DOHH2 (cell line): ENCODE data around the gene PCSK5.

ENCODE experiments used
- H3F3A ChIP-seq: fragments of 200-600 bp; sonication (generic), shearing (Covaris generic); 2 replicates; pipeline ENCODE4 v1.6.0; 2016; ENCODE audit warnings: antibody characterized with exemption, mild to moderate bottlenecking; ENCODE audit not compliant: control insufficient read depth, insufficient read depth
- H3K27ac ChIP-seq: fragments of 200-600 bp; sonication (generic); 2 replicates; pipeline ENCODE4 v1.5.1; 2014; ENCODE audit warnings: low read depth, mild to moderate bottlenecking, low read length, moderate library complexity
- H3K27me3 ChIP-seq: fragments of 200-600 bp; sonication (generic); 2 replicates; pipeline ENCODE4 v1.6.1; 2014; ENCODE audit warnings: mild to moderate bottlenecking, low read length, mixed read lengths; ENCODE audit not compliant: control insufficient read depth
- H3K36me3 ChIP-seq: fragments of 200-600 bp; sonication (generic); 2 replicates; pipeline ENCODE4 v1.6.1; 2014; ENCODE audit warnings: mild to moderate bottlenecking, low read length, moderate library complexity, mixed read lengths; ENCODE audit not compliant: control insufficient read depth
- H3K4me1 ChIP-seq: fragments of 200-600 bp; sonication (generic); 2 replicates; pipeline ENCODE4 v1.6.1; 2014; ENCODE audit warnings: mild to moderate bottlenecking, low read length, mixed read lengths; ENCODE audit not compliant: control insufficient read depth
- H3K4me2 ChIP-seq: fragments of 200-600 bp; sonication (generic); 2 replicates; pipeline ENCODE4 v1.6.0; 2014; ENCODE audit warnings: mild to moderate bottlenecking, low read length, moderate library complexity
- H3K4me3 ChIP-seq: fragments of 200-600 bp; sonication (generic); 2 replicates; pipeline ENCODE4 v1.5.1; 2014; ENCODE audit warnings: mild to moderate bottlenecking, low read length, mixed read lengths
- H3K79me2 ChIP-seq: fragments of 200-600 bp; sonication (generic); 2 replicates; pipeline ENCODE4 v1.6.1; 2014; ENCODE audit warnings: mild to moderate bottlenecking, low read length, mixed read lengths; ENCODE audit not compliant: control insufficient read depth
- H3K9me2 ChIP-seq: fragments of 200-600 bp; sonication (generic); replicated peaks from 2 replicates; pipeline ENCODE4 v1.6.1; 2014; ENCODE audit warnings: mild to moderate bottlenecking, low read length, mixed read lengths; ENCODE audit not compliant: control insufficient read depth
- H3K9me3 ChIP-seq: fragments of 200-600 bp; sonication (generic); 2 replicates; pipeline ENCODE4 v1.6.1; 2014; ENCODE audit warnings: antibody characterized with exemption, low read length, mixed read lengths; ENCODE audit not compliant: control insufficient read depth, insufficient read depth
- H4K20me1 ChIP-seq: fragments of 200-600 bp; sonication (generic); 2 replicates; pipeline ENCODE4 v1.6.0; 2014; ENCODE audit warnings: low read depth, mild to moderate bottlenecking, antibody characterized with exemption, low read length, moderate library complexity; ENCODE audit not compliant: control insufficient read depth, insufficient read depth
- EZH2phosphoT487 ChIP-seq: fragments of 200-600 bp; sonication (generic); IDR thresholded peaks from 2 replicates; pipeline ENCODE4 v1.6.1; 2017; ENCODE audit warnings: borderline replicate concordance, mild to moderate bottlenecking, antibody characterized with exemption, low read length, moderate library complexity, mixed read lengths
- TF ChIP-seq, protein P1 (sequence below): fragments of 200-600 bp; sonication (generic); IDR thresholded peaks from one replicate; pipeline ENCODE4 v1.5.1; 2014; ENCODE audit warnings: antibody characterized with exemption, mild to moderate bottlenecking, low read depth, low read length; ENCODE audit not compliant: poor library complexity, severe bottlenecking

The PCSK5 gene

DNA sequence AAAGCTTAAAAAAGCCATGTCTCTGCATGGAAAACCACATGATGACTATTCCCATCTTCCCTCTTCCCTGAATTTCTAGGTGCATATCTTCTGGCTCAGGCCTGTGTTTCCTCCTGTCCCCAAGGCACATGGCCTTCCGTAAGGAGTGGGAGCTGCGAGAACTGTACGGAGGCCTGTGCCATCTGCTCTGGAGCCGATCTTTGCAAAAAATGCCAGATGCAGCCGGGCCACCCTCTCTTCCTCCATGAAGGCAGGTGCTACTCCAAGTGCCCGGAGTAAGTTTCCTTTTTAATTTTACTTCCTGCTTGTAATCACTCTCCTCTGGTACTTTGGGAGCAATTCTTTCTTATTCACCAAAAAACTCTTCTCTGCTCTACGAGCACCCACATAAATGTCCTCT, 420.1 kb downstream of the PCSK5 start:
- no peaks in the 10 kb centered on the region for H3K9me2 ChIP-seq
- H3F3A ChIP-seq, result no peaks in the 10 kb centered on the region
- no peak overlapping the region for H3K4me3 ChIP-seq
- H3K9me3 ChIP-seq, result no peaks in the 10 kb centered on the region
- no peaks in the 10 kb centered on the region for H3K79me2 ChIP-seq
- H3K27me3 ChIP-seq, result no peaks in the 10 kb centered on the region
- no peak overlapping the region for H3K4me2 ChIP-seq
- H3K4me1 ChIP-seq, result no peaks in the 10 kb centered on the region
- TF ChIP-seq EZH2phosphoT487, result no peak
- TF ChIP-seq, protein P1, sequence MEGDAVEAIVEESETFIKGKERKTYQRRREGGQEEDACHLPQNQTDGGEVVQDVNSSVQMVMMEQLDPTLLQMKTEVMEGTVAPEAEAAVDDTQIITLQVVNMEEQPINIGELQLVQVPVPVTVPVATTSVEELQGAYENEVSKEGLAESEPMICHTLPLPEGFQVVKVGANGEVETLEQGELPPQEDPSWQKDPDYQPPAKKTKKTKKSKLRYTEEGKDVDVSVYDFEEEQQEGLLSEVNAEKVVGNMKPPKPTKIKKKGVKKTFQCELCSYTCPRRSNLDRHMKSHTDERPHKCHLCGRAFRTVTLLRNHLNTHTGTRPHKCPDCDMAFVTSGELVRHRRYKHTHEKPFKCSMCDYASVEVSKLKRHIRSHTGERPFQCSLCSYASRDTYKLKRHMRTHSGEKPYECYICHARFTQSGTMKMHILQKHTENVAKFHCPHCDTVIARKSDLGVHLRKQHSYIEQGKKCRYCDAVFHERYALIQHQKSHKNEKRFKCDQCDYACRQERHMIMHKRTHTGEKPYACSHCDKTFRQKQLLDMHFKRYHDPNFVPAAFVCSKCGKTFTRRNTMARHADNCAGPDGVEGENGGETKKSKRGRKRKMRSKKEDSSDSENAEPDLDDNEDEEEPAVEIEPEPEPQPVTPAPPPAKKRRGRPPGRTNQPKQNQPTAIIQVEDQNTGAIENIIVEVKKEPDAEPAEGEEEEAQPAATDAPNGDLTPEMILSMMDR, result no peak
- no peaks in the 10 kb centered on the region for H4K20me1 ChIP-seq
- H3K27ac ChIP-seq, result no peak overlapping the region
- no peaks in the 10 kb centered on the region for H3K36me3 ChIP-seq

DNA sequence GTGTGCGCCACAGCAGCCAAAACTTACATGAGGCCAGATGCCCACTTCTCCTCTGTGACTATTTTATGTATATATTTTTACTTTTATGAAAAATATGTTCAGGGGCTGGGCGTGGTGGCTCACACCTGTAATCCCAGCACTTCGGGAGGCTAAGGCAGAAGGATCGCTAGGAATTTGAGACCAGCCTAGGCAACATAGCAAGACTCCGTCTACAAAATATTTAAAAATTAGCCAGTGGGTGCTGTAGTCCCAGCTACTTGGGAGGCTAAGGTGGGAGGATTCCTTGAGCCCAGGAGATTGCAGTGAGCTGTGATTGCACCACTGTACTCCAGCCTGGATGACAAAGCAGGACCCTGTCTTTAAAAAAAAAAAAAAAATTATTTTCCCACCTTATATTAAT, 420.5 kb downstream of the PCSK5 start:
- Histone ChIP-seq H3K4me2 (no peak overlapping the region), H3K27ac (no peak overlapping the region), H3K9me2 (no peaks in the 10 kb centered on the region), H3K4me1 (no peaks in the 10 kb centered on the region), H3K4me3 (no peak overlapping the region), H3K79me2 (no peaks in the 10 kb centered on the region), H3K27me3 (no peaks in the 10 kb centered on the region), H4K20me1 (no peaks in the 10 kb centered on the region), H3F3A (no peaks in the 10 kb centered on the region), H3K36me3 (no peaks in the 10 kb centered on the region), H3K9me3 (no peaks in the 10 kb centered on the region)
- TF ChIP-seq, protein P1, result no peak
- no peak for TF ChIP-seq EZH2phosphoT487

DNA sequence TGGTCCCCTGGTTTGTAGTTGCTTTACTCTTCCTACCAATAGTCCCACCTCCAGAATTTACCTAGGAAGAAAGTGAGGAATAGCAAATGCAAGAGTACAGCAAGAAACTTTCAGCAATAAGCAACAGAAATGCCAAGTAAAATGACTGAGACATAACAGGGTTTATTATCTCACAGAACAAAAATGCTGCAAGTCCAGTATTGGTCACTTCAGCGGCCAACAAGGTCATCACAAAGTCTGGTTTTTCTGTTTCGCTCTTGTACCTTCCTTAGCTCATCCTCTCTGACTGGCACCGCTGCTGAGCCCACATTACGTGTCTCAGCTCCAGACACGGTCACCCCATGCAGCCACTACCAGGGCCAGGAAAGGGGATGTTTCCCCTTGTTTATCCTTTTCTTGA, 421.1 kb downstream of the PCSK5 start:
- Histone ChIP-seq H3K79me2 (no peaks in the 10 kb centered on the region), H3K27me3 (no peaks in the 10 kb centered on the region), H4K20me1 (no peaks in the 10 kb centered on the region), H3K4me2 (no peak overlapping the region), H3K4me1 (no peaks in the 10 kb centered on the region), H3K9me3 (no peaks in the 10 kb centered on the region), H3F3A (no peaks in the 10 kb centered on the region), H3K36me3 (no peaks in the 10 kb centered on the region), H3K9me2 (no peaks in the 10 kb centered on the region), H3K4me3 (no peak overlapping the region), H3K27ac (no peak overlapping the region)
- no peak for TF ChIP-seq EZH2phosphoT487
- TF ChIP-seq, protein P1, result no peak

DNA sequence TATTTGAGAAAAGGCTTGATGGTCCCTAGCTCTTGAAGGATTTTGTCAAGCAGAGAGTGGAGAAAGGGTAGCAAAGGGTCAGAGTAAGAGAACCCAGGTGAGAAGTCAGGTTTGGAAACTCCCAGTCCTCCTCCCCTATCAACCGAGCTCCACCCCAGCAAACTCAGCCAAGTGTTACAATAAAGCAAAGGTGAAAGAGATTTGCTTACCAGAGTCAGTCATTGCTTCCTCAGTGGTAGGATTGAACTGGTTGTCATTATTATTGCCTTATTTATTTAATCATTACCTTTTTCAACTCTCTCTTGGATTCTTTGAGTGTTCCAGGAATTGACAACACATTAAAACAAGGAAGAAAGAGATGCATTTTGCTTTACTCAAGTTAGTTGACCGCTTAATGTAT, 423.3 kb downstream of the PCSK5 start:
- TF ChIP-seq EZH2phosphoT487, result no peak
- TF ChIP-seq, protein P1, result no peak
- H3K36me3 ChIP-seq, result no peaks in the 10 kb centered on the region
- H4K20me1 ChIP-seq, result no peaks in the 10 kb centered on the region
- no peaks in the 10 kb centered on the region for H3F3A ChIP-seq
- no peaks in the 10 kb centered on the region for H3K9me2 ChIP-seq
- H3K4me1 ChIP-seq, result no peaks in the 10 kb centered on the region
- H3K4me3 ChIP-seq, result no peak overlapping the region
- H3K27me3 ChIP-seq, result no peaks in the 10 kb centered on the region
- no peak overlapping the region for H3K4me2 ChIP-seq
- H3K27ac ChIP-seq, result no peak overlapping the region
- H3K9me3 ChIP-seq, result no peaks in the 10 kb centered on the region
- no peaks in the 10 kb centered on the region for H3K79me2 ChIP-seq
